ENCODE data around the gene DCUN1D4. TPM values are rescaled to one million over a fixed set of nuclear protein-coding genes. Genes with fewer than 3 reads are reported as not detected.

The DCUN1D4 gene
- polyA plus RNA-seq, 1 donor from 2014 or later: 130 TPM

DNA sequence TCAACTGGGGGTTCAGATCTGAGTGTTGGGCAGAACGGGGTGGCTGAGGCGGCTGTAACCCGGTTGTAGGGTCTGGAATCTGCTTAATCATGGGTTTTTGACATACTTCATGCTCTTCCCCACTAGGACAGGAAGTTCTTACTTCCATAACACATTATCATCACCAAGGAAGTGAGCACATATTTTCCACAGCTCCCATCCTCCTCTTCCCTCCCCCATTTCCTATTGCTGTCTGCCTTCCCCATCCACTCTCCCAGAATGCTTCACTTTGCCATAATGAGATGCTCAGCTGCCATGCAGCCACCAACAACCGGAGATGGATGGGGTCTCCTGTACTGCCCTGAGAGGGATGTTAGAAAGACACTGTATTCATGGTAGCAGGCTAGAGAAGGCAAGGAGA, 6.4 kb upstream of the DCUN1D4 start:
- Histone ChIP-seq H3F3A (ENCODE audit: insufficient read depth, low read length, poor library complexity, severe bottlenecking) (no peaks in the 10 kb centered on the region), H3K79me2 (replicated peaks; ENCODE audit: insufficient read depth, low read length) (no peaks in the 10 kb centered on the region), H4K20me1 (ENCODE audit: insufficient read depth) (no peaks in the 10 kb centered on the region), H3K27me3 (ENCODE audit: insufficient read depth, low read depth, low read length) (no peaks in the 10 kb centered on the region), H3K9ac (ENCODE audit: low read length) (no peak overlapping the region), H3K36me3 (ENCODE audit: insufficient read depth, low read length) (no peaks in the 10 kb centered on the region), H3K4me2 (ENCODE audit: low read length) (no peak overlapping the region), H3K9me3 (ENCODE audit: low read length) (no peaks in the 10 kb centered on the region), H3K9me2 (ENCODE audit: insufficient read depth, low read length) (no peaks in the 10 kb centered on the region), H3K4me3 (ENCODE audit: low read length) (no peak overlapping the region), H2AFZ (ENCODE audit: low read depth, low read length) (no peak overlapping the region), H3K27ac (ENCODE audit: low read length) (no peak overlapping the region)
- TF ChIP-seq EZH2 (IDR thresholded peaks at IDR 0.05; ENCODE audit: borderline replicate concordance, insufficient read depth, low read length, poor library complexity, severe bottlenecking) (no peak), MXI1 (conservative IDR thresholded peaks at IDR 0.05; ENCODE audit: poor library complexity, severe bottlenecking) (no peak), EP300 (conservative IDR thresholded peaks at IDR 0.05; ENCODE audit: poor library complexity, severe bottlenecking) (no peak), TAF1 (IDR thresholded peaks at IDR 0.05; ENCODE audit: low read depth) (no peak), SMC3 (conservative IDR thresholded peaks at IDR 0.05; ENCODE audit: poor library complexity) (no peak), POLR2AphosphoS5 (IDR thresholded peaks at IDR 0.05) (no peak)
- TF ChIP-seq, protein P1, sequence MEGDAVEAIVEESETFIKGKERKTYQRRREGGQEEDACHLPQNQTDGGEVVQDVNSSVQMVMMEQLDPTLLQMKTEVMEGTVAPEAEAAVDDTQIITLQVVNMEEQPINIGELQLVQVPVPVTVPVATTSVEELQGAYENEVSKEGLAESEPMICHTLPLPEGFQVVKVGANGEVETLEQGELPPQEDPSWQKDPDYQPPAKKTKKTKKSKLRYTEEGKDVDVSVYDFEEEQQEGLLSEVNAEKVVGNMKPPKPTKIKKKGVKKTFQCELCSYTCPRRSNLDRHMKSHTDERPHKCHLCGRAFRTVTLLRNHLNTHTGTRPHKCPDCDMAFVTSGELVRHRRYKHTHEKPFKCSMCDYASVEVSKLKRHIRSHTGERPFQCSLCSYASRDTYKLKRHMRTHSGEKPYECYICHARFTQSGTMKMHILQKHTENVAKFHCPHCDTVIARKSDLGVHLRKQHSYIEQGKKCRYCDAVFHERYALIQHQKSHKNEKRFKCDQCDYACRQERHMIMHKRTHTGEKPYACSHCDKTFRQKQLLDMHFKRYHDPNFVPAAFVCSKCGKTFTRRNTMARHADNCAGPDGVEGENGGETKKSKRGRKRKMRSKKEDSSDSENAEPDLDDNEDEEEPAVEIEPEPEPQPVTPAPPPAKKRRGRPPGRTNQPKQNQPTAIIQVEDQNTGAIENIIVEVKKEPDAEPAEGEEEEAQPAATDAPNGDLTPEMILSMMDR (IDR thresholded peaks at IDR 0.05; ENCODE audit: poor library complexity, severe bottlenecking): no peak

- no peak overlapping the region for H3K4me3 ChIP-seq (ENCODE audit: low read length)
- H3F3A ChIP-seq (ENCODE audit: insufficient read depth, low read length, poor library complexity, severe bottlenecking): peaks cover 6% of the 10 kb centered on the region
- no peak overlapping the region for H3K4me2 ChIP-seq (ENCODE audit: low read length)
- H3K36me3 ChIP-seq (ENCODE audit: insufficient read depth, low read length): no peaks in the 10 kb centered on the region
- no peak overlapping the region for H2AFZ ChIP-seq (ENCODE audit: low read depth, low read length)
- H4K20me1 ChIP-seq (ENCODE audit: insufficient read depth): no peaks in the 10 kb centered on the region
- no peak overlapping the region for H3K27ac ChIP-seq (ENCODE audit: low read length)
- peaks cover 19% of the 10 kb centered on the region for H3K79me2 ChIP-seq (replicated peaks; ENCODE audit: insufficient read depth, low read length)
- no peaks in the 10 kb centered on the region for H3K9me3 ChIP-seq (ENCODE audit: low read length)
- H3K27me3 ChIP-seq (ENCODE audit: insufficient read depth, low read depth, low read length): no peaks in the 10 kb centered on the region
- no peaks in the 10 kb centered on the region for H3K9me2 ChIP-seq (ENCODE audit: insufficient read depth, low read length)
- TF ChIP-seq, protein P2, sequence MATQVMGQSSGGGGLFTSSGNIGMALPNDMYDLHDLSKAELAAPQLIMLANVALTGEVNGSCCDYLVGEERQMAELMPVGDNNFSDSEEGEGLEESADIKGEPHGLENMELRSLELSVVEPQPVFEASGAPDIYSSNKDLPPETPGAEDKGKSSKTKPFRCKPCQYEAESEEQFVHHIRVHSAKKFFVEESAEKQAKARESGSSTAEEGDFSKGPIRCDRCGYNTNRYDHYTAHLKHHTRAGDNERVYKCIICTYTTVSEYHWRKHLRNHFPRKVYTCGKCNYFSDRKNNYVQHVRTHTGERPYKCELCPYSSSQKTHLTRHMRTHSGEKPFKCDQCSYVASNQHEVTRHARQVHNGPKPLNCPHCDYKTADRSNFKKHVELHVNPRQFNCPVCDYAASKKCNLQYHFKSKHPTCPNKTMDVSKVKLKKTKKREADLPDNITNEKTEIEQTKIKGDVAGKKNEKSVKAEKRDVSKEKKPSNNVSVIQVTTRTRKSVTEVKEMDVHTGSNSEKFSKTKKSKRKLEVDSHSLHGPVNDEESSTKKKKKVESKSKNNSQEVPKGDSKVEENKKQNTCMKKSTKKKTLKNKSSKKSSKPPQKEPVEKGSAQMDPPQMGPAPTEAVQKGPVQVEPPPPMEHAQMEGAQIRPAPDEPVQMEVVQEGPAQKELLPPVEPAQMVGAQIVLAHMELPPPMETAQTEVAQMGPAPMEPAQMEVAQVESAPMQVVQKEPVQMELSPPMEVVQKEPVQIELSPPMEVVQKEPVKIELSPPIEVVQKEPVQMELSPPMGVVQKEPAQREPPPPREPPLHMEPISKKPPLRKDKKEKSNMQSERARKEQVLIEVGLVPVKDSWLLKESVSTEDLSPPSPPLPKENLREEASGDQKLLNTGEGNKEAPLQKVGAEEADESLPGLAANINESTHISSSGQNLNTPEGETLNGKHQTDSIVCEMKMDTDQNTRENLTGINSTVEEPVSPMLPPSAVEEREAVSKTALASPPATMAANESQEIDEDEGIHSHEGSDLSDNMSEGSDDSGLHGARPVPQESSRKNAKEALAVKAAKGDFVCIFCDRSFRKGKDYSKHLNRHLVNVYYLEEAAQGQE (IDR thresholded peaks at IDR 0.05; ENCODE audit: borderline replicate concordance): no peak
- TF ChIP-seq, protein P1 (IDR thresholded peaks at IDR 0.05; ENCODE audit: poor library complexity, severe bottlenecking): no peak
- TF ChIP-seq EP300 (conservative IDR thresholded peaks at IDR 0.05; ENCODE audit: poor library complexity, severe bottlenecking) (no peak), POLR2AphosphoS5 (IDR thresholded peaks at IDR 0.05) (no peak), EZH2 (IDR thresholded peaks at IDR 0.05; ENCODE audit: borderline replicate concordance, insufficient read depth, low read length, poor library complexity, severe bottlenecking) (no peak), MXI1 (conservative IDR thresholded peaks at IDR 0.05; ENCODE audit: poor library complexity, severe bottlenecking) (no peak), TAF1 (IDR thresholded peaks at IDR 0.05; ENCODE audit: low read depth) (no peak), SMC3 (conservative IDR thresholded peaks at IDR 0.05; ENCODE audit: poor library complexity) (no peak), RAD21 (conservative IDR thresholded peaks at IDR 0.05) (no peak)
- H3K9ac ChIP-seq (ENCODE audit: low read length): no peak overlapping the region
Measured at GRCh38 chr4:51840781-51841180, 2.2 kb upstream of the DCUN1D4 start.

Measured in neural cell (in vitro differentiated cells).